OCI-LY1 (cell line): ENCODE data around the gene PPIL4.

Source experiments
- CTCF ChIP-seq: fragments of 200-600 bp; sonication (generic), shearing (Covaris generic); IDR thresholded peaks from 2 replicates; pipeline ENCODE4 v1.5.1; 2017; ENCODE audit warnings: mild to moderate bottlenecking, antibody characterized with exemption, low read length, moderate library complexity, mixed read lengths
- EZH2 ChIP-seq: fragments of 200-600 bp; sonication (generic), shearing (Covaris generic); IDR thresholded peaks from 2 replicates; pipeline ENCODE4 v1.8.0; 2017; ENCODE audit warnings: borderline replicate concordance, mixed run types, mild to moderate bottlenecking, antibody characterized with exemption, low read length, moderate library complexity, mixed read lengths

- TF ChIP-seq CTCF, result no peak
- TF ChIP-seq EZH2, result no peak
Observed at GRCh38 chr6:149563928-149564325, 18.1 kb upstream of the PPIL4 start.
